HepG2 (cell line): Measurements from ENCODE around the gene CEACAM8. TPM values are rescaled to one million over a fixed set of nuclear protein-coding genes. Genes with fewer than 3 reads are reported as not detected.

Source experiments
- ATAC-seq: fragments of 200-7000 bp; cut with Tn5 transposase; 3 replicates; pipeline ENCODE4 v1.9.1; 2020; ENCODE audit warnings: mild to moderate bottlenecking, moderate library complexity
- BruUV-seq: library from RNA; stranded (reverse); fragments of 400-500 nt; replicated peaks from 2 replicates; lab custom pipeline; 2021; lab: Mats Ljungman, UMichigan
- CTCF ChIA-PET: fragments of 300-600 bp; formaldehyde crosslinking; extraction: SDS; loops from one replicate; lab custom pipeline; 2021; ENCODE audit warnings: low total read pairs, inconsistent platforms, low intra/inter-chr PET ratio; lab: Yijun Ruan, JAX
- POLR2A ChIA-PET: fragments of 350-600 bp; sonication (Branson Sonifier 250); formaldehyde crosslinking; loops from one replicate; lab custom pipeline; 2020; ENCODE audit warnings: antibody characterized with exemption, inconsistent platforms; lab: Yijun Ruan, JAX
- DNase-seq: peaks from one replicate; pipeline ENCODE4 v3.0.0-alpha.2; 2015; ENCODE audit warnings: low spot score
- FAIRE-seq: peaks from 3 replicates; lab custom pipeline; 2011; peaks lifted over from hg19 to GRCh38; lab: Jason Lieb, UNC
- H2AFZ ChIP-seq: one replicate; pipeline ENCODE4 v1.6.1; 2011; ENCODE audit warnings: low read length, inconsistent platforms
- H3K27ac ChIP-seq: fragments of 300-600 bp; 3 replicates; pipeline ENCODE4 v1.8.0; 2011; ENCODE audit warnings: mixed run types, mild to moderate bottlenecking, mixed read lengths, low read length, inconsistent platforms; ENCODE audit not compliant: insufficient read depth; ENCODE audit errors: extremely low read length
- H3K27me3 ChIP-seq, 2 experiments: fragments of 200-600 bp in 1 of 2; 2 replicates in 1 of 2; 3 replicates in 1 of 2; pipeline versions ENCODE4 v1.6.0 to v1.8.0; 2011; ENCODE audit warnings: low read length in 2 of 2, mild to moderate bottlenecking in 2 of 2, moderate library complexity in 2 of 2, inconsistent platforms in 1 of 2; ENCODE audit not compliant: insufficient read depth in 2 of 2, control insufficient read depth in 1 of 2
- H3K36me3 ChIP-seq, 2 experiments: fragments of 200-600 bp in 1 of 2; replicated peaks in 1 of 2; 2 replicates in 1 of 2; 3 replicates in 1 of 2; pipeline versions ENCODE4 v1.5.1 to v1.8.0; 2011; ENCODE audit warnings: low read length in 2 of 2, inconsistent platforms in 1 of 2; ENCODE audit not compliant: insufficient read depth in 2 of 2, control insufficient read depth in 1 of 2
- H3K4me1 ChIP-seq: 2 replicates; pipeline ENCODE4 v1.5.1; 2012; ENCODE audit warnings: low read length, inconsistent platforms; ENCODE audit not compliant: insufficient read depth
- H3K4me2 ChIP-seq: 2 replicates; pipeline ENCODE4 v1.6.0; 2011; ENCODE audit warnings: low read depth, low read length, inconsistent platforms
- H3K4me3 ChIP-seq, 3 experiments: fragments of 200-600 bp in 1 of 3; sonication (generic), shearing (Covaris generic) in 1 of 3; replicated peaks in 1 of 3; 2 replicates each; pipeline ENCODE4 v1.5.1; 2011 to 2016; ENCODE audit warnings: low read length in 3 of 3, inconsistent platforms in 2 of 3, low read depth in 2 of 3, mild to moderate bottlenecking in 2 of 3, control low read depth in 1 of 3, mixed read lengths in 1 of 3; ENCODE audit not compliant: insufficient read depth in 1 of 3
- H3K79me2 ChIP-seq: one replicate; pipeline ENCODE4 v1.6.1; 2011; ENCODE audit warnings: low read length, inconsistent platforms; ENCODE audit not compliant: insufficient read depth
- H3K9ac ChIP-seq: 2 replicates; pipeline ENCODE4 v1.6.0; 2011; ENCODE audit warnings: mild to moderate bottlenecking, low read depth, low read length, inconsistent platforms; ENCODE audit not compliant: insufficient read depth
- H3K9me3 ChIP-seq: 2 replicates; pipeline ENCODE4 v1.5.1; 2012; ENCODE audit warnings: mild to moderate bottlenecking, low read length
- H4K20me1 ChIP-seq: 2 replicates; pipeline ENCODE4 v1.6.0; 2011; ENCODE audit warnings: inconsistent platforms, mild to moderate bottlenecking, low read length, moderate library complexity; ENCODE audit not compliant: insufficient read depth
- BRCA1 ChIP-seq: sonication (generic); formaldehyde crosslinking; IDR thresholded peaks from 2 replicates; pipeline ENCODE4 v1.4.0; 2020; ENCODE audit warnings: missing genetic modification reagents
- CCAR2 ChIP-seq: fragments of 200-400 bp; formaldehyde crosslinking; optimal IDR thresholded peaks from 2 replicates; pipeline ENCODE3; 2018; ENCODE audit warnings: low read depth, mild to moderate bottlenecking, low read length, moderate library complexity
- FOXM1 ChIP-seq: sonication (generic); formaldehyde crosslinking; IDR thresholded peaks from 2 replicates; pipeline ENCODE4 v1.5.0; 2020; ENCODE audit warnings: missing genetic modification reagents
- HNRNPL ChIP-seq: fragments of 200-400 bp; formaldehyde crosslinking; IDR thresholded peaks from 2 replicates; pipeline ENCODE4 v1.6.1; 2017; ENCODE audit warnings: mild to moderate bottlenecking, low read depth, low read length
- MAFK ChIP-seq, 2 experiments: IDR thresholded peaks in 1 of 2; conservative IDR thresholded peaks in 1 of 2; 2 replicates each; pipeline ENCODE4 v1.6.1; 2011; ENCODE audit warnings: improper control_type of control experiment in 2 of 2, low read length in 2 of 2
- MATR3 ChIP-seq: sonication (generic); formaldehyde crosslinking; IDR thresholded peaks from 2 replicates; pipeline ENCODE4 v1.4.0; 2020; ENCODE audit warnings: missing genetic modification reagents
- MTA3 ChIP-seq: sonication (generic); formaldehyde crosslinking; IDR thresholded peaks from 2 replicates; pipeline ENCODE4 v1.4.0; 2020; ENCODE audit warnings: missing genetic modification reagents
- PCBP1 ChIP-seq: fragments of 200-400 bp; formaldehyde crosslinking; IDR thresholded peaks from 2 replicates; pipeline ENCODE4 v1.6.1; 2017; ENCODE audit warnings: mild to moderate bottlenecking, low read depth, low read length, borderline replicate concordance
- ZFP1 ChIP-seq: IDR thresholded peaks from 2 replicates; pipeline ENCODE4 v1.6.1; 2016
- ZNF33B ChIP-seq: sonication (generic); formaldehyde crosslinking; IDR thresholded peaks from 2 replicates; pipeline ENCODE4 v1.5.1; 2020; ENCODE audit warnings: mild to moderate bottlenecking, missing genetic modification reagents
- ZNF607 ChIP-seq: sonication (generic); formaldehyde crosslinking; IDR thresholded peaks from 2 replicates; pipeline ENCODE4 v1.5.1; 2020; ENCODE audit warnings: missing genetic modification reagents, mild to moderate bottlenecking, borderline replicate concordance
- ZNF670 ChIP-seq: sonication (generic); formaldehyde crosslinking; IDR thresholded peaks from 2 replicates; pipeline ENCODE4 v1.8.0; 2022; ENCODE audit warnings: mild to moderate bottlenecking, missing genetic modification reagents, borderline replicate concordance
- WGBS: methylation state at CpG from one replicate; pipeline ENCODE4 v1.1.6; 2017; ENCODE audit warnings: low lambda C conversion rate; 5-methylcytosine and 5-hydroxymethylcytosine counted together
- in situ Hi-C: cut with HindIII; loops from 2 replicates; pipeline ENCODE4 v1.10.0; 2017; ENCODE audit warnings: low pct_unique_long_range_greater_than_20kb; ENCODE audit not compliant: extremely low pct_ligation_motif_present
- intact Hi-C: fragments of 100-400 bp; cut with micrococcal nuclease; formaldehyde crosslinking; loops from one replicate; pipeline ENCODE4 v1.10.0; 2022; ENCODE audit not compliant: unreplicated experiment
- polyA plus RNA-seq, 8 experiments: library from polyadenylated mRNA; depleted of rRNA in 3 of 8; stranded (reverse) in 7 of 8; unstranded in 1 of 8; fragments of >200 nt; fragmentation: Illumina TruSeq in 4 of 8; extraction: Trizol in 4 of 8; gene quantifications; 2 replicates each; pipeline versions ENCODE4 v1.2.1 to v1.2.3, GENCODE V29; 2011 to 2016; ENCODE audit warnings: low read depth in 4 of 8, missing spikeins in 1 of 8, mixed read lengths in 1 of 8; ENCODE audit not compliant: insufficient read depth in 1 of 8
- total RNA-seq, 5 experiments: library from RNA; depleted of rRNA; stranded (reverse); fragments of >200 nt; fragmentation: Illumina TruSeq; extraction: Trizol; gene quantifications; 2 replicates each; pipeline ENCODE4 v1.2.3, GENCODE V29; 2016; ENCODE audit warnings: low read depth in 1 of 5
- TF ChIP-seq, protein P1 (sequence below): sonication (generic); formaldehyde crosslinking; IDR thresholded peaks from 2 replicates; pipeline ENCODE4 v1.4.0; 2020; ENCODE audit warnings: mild to moderate bottlenecking, missing genetic modification reagents
- TF ChIP-seq, protein P2 (sequence below): sonication (generic); formaldehyde crosslinking; IDR thresholded peaks from 2 replicates; pipeline ENCODE4 v1.4.0; 2020; ENCODE audit warnings: mild to moderate bottlenecking, missing genetic modification reagents, borderline replicate concordance
- TF ChIP-seq, protein P3 (sequence below): sonication (generic); formaldehyde crosslinking; IDR thresholded peaks from 2 replicates; pipeline ENCODE4 v1.9.0; 2021; ENCODE audit warnings: missing genetic modification reagents, mild to moderate bottlenecking, borderline replicate concordance

The CEACAM8 gene
- total and polyA plus RNA-seq, 2 of the 13 experiments (the other 11 are each of a cell fraction or from before 2014, with no cell fraction given) = not detected

DNA sequence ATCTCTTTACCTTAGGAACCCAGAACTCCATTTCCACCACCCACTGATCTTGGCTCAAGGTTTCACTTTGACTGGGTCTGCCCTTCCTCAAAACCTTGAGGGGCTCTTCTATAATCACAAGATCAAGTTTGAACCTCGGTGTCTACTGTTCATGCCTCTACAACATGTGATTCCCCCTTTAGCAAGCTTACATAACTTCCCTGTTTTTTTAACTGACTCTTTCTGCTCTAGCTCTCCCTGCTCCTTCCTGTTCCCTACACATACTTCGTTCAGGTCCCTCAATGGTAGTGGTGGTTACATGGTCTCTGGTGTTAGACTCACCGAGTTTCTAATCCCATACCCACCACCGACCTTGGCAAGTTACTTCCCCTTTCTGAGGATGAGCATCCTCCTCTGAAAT is 26.7 kb downstream of the CEACAM8 start:
- Histone ChIP-seq H4K20me1 (no peaks in the 10 kb centered on the region), H3K4me1 (peaks cover 5% of the 10 kb centered on the region; the same call in 1 of the 2 replicates), H3K4me3 (no peak overlapping the region), H3K9me3 (no peaks in the 10 kb centered on the region), H2AFZ (no peak overlapping the region), H3K27me3 (peaks cover 0 to 18% of the 10 kb centered on the region in 2 experiments; a peak in 4 of 5 replicates), H3K9ac (no peak overlapping the region), H3K4me2 (no peak overlapping the region), H3K36me3 (no peaks in the 10 kb centered on the region), H3K27ac (no peak overlapping the region), H3K79me2 (no peaks in the 10 kb centered on the region)
- 10% methylated on average over 4 of the region's 4 CpGs for WGBS
- DNase-seq (no peak), ATAC-seq (no peak), FAIRE-seq (no peak)
- ChIA-PET CTCF (interaction anchor here (2.5 kb wide), 1 partner anchor 29 kb away, joined by 5 read pairs; no protein-coding TSS in a partner anchor), POLR2A (no interaction called here)
- TF ChIP-seq MAFK (conservative IDR thresholded peaks at IDR 0.05 in 1 of 2, IDR thresholded peaks at IDR 0.05 in 1 of 2; ENCODE audit: low read length in 2 of 2) = no peak
- no peak for TF ChIP-seq HNRNPL
- TF ChIP-seq ZNF607 = no peak
- TF ChIP-seq, protein P1, sequence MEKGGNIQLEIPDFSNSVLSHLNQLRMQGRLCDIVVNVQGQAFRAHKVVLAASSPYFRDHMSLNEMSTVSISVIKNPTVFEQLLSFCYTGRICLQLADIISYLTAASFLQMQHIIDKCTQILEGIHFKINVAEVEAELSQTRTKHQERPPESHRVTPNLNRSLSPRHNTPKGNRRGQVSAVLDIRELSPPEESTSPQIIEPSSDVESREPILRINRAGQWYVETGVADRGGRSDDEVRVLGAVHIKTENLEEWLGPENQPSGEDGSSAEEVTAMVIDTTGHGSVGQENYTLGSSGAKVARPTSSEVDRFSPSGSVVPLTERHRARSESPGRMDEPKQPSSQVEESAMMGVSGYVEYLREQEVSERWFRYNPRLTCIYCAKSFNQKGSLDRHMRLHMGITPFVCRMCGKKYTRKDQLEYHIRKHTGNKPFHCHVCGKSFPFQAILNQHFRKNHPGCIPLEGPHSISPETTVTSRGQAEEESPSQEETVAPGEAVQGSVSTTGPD (CRISPR knock-in tag) = no peak
- TF ChIP-seq PCBP1 = no peak
- TF ChIP-seq BRCA1 (CRISPR knock-in tag) = no peak
- TF ChIP-seq, protein P2, sequence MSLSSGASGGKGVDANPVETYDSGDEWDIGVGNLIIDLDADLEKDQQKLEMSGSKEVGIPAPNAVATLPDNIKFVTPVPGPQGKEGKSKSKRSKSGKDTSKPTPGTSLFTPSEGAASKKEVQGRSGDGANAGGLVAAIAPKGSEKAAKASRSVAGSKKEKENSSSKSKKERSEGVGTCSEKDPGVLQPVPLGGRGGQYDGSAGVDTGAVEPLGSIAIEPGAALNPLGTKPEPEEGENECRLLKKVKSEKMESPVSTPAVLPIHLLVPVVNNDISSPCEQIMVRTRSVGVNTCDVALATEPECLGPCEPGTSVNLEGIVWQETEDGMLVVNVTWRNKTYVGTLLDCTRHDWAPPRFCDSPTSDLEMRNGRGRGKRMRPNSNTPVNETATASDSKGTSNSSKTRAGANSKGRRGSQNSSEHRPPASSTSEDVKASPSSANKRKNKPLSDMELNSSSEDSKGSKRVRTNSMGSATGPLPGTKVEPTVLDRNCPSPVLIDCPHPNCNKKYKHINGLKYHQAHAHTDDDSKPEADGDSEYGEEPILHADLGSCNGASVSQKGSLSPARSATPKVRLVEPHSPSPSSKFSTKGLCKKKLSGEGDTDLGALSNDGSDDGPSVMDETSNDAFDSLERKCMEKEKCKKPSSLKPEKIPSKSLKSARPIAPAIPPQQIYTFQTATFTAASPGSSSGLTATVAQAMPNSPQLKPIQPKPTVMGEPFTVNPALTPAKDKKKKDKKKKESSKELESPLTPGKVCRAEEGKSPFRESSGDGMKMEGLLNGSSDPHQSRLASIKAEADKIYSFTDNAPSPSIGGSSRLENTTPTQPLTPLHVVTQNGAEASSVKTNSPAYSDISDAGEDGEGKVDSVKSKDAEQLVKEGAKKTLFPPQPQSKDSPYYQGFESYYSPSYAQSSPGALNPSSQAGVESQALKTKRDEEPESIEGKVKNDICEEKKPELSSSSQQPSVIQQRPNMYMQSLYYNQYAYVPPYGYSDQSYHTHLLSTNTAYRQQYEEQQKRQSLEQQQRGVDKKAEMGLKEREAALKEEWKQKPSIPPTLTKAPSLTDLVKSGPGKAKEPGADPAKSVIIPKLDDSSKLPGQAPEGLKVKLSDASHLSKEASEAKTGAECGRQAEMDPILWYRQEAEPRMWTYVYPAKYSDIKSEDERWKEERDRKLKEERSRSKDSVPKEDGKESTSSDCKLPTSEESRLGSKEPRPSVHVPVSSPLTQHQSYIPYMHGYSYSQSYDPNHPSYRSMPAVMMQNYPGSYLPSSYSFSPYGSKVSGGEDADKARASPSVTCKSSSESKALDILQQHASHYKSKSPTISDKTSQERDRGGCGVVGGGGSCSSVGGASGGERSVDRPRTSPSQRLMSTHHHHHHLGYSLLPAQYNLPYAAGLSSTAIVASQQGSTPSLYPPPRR = no peak
- TF ChIP-seq, protein P3, sequence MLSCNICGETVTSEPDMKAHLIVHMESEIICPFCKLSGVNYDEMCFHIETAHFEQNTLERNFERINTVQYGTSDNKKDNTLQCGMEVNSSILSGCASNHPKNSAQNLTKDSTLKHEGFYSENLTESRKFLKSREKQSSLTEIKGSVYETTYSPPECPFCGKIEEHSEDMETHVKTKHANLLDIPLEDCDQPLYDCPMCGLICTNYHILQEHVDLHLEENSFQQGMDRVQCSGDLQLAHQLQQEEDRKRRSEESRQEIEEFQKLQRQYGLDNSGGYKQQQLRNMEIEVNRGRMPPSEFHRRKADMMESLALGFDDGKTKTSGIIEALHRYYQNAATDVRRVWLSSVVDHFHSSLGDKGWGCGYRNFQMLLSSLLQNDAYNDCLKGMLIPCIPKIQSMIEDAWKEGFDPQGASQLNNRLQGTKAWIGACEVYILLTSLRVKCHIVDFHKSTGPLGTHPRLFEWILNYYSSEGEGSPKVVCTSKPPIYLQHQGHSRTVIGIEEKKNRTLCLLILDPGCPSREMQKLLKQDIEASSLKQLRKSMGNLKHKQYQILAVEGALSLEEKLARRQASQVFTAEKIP (CRISPR knock-in tag) = no peak
- TF ChIP-seq CCAR2 = no peak
- no peak for TF ChIP-seq ZNF33B (CRISPR knock-in tag)
- TF ChIP-seq MATR3 = no peak
- no peak for TF ChIP-seq MTA3
- no peak for TF ChIP-seq FOXM1 (CRISPR knock-in tag)
- TF ChIP-seq ZNF670 (CRISPR knock-in tag) = no peak
- TF ChIP-seq ZFP1 = no peak
- BruUV-seq = no TSS peak
- intact Hi-C loops = no loop called here
- in situ Hi-C loops = no loop called here
